Fibroblast of lung (primary cell): Measurements from ENCODE around the gene ZNF562.

Experiments used
- EZH2 ChIP-seq: IDR thresholded peaks from 2 replicates; pipeline ENCODE4 v1.5.1; 2012; ENCODE audit warnings: low read length, control low read depth, mild to moderate bottlenecking; ENCODE audit errors: missing control alignments
- TF ChIP-seq, protein P1 (sequence below), 2 donors: IDR thresholded peaks in 1 of 2; conservative IDR thresholded peaks in 1 of 2; 1 replicate in 1 of 2; 2 replicates in 1 of 2; pipeline ENCODE4 v1.5.1; 2011 to 2012; ENCODE audit warnings: low read length in 2 of 2, control low read depth in 1 of 2, inconsistent platforms in 1 of 2, low read depth in 1 of 2, mild to moderate bottlenecking in 1 of 2

DNA sequence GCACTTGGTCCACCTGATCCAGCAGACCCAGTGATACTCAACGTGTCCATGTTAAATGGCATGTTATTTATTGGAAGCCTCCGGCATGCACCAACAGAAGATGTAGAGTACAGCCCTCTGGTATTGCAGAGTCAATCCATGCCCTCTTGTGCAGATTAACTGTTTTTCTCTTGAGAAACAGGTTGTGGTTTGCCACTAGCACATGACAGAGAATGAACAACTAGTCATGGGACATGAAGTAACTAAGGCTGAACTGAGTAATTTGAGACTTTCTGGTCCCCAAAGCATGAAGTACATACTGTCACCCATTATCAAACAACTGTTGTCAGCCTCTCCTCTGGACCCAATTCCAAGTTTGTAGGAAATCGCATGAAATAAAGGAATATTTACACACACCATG lies 3.2 kb downstream of the ZNF562 start:
- TF ChIP-seq, protein P1, sequence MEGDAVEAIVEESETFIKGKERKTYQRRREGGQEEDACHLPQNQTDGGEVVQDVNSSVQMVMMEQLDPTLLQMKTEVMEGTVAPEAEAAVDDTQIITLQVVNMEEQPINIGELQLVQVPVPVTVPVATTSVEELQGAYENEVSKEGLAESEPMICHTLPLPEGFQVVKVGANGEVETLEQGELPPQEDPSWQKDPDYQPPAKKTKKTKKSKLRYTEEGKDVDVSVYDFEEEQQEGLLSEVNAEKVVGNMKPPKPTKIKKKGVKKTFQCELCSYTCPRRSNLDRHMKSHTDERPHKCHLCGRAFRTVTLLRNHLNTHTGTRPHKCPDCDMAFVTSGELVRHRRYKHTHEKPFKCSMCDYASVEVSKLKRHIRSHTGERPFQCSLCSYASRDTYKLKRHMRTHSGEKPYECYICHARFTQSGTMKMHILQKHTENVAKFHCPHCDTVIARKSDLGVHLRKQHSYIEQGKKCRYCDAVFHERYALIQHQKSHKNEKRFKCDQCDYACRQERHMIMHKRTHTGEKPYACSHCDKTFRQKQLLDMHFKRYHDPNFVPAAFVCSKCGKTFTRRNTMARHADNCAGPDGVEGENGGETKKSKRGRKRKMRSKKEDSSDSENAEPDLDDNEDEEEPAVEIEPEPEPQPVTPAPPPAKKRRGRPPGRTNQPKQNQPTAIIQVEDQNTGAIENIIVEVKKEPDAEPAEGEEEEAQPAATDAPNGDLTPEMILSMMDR (conservative IDR thresholded peaks at IDR 0.05 in 1 of 2, IDR thresholded peaks at IDR 0.05 in 1 of 2; ENCODE audit: low read depth in 1 of 2, low read length in 2 of 2): no peak
- TF ChIP-seq EZH2: no peak
